ENCODE measurements around the gene MTHFR. TPM values are rescaled to one million over a fixed set of nuclear protein-coding genes. Genes with fewer than 3 reads are reported as not detected.

The MTHFR gene
- total RNA-seq, 2 donors from 2014 or later, result 26.4 to 30.1 TPM

GRCh38 chr1:11784256-11784992, 21.3 kb downstream of the MTHFR start:
- no peaks in the 10 kb centered on the region for H3K27me3 ChIP-seq

GRCh38 chr1:11783556-11783955, 22.2 kb downstream of the MTHFR start:
- Histone ChIP-seq H3K9me3 (no peaks in the 10 kb centered on the region), H3K4me3 (no peak overlapping the region), H3K36me3 (replicated peaks in 1 of 2; ENCODE audit: insufficient read depth in 1 of 2, low read depth in 2 of 2) (no peaks in the 10 kb centered on the region), H3K27ac (no peak overlapping the region), H3K27me3 (no peaks in the 10 kb centered on the region), H3K4me1 (peaks cover 30% of the 10 kb centered on the region)
- ATAC-seq, result no peak
- TF ChIP-seq POLR2A (IDR thresholded peaks at IDR 0.05), result no peak
- no peak for TF ChIP-seq CTCF (IDR thresholded peaks at IDR 0.05)
- intact Hi-C loops (cut with DNase I), result no loop called here
- 79 to 85% methylated on average over 6 of the region's 6 CpGs for WGBS, 2 donors
- DNase-seq, result no peak

More at GRCh38 chr1:11784256-11784992, 21.3 kb downstream of the MTHFR start:
- no peak overlapping the region for H3K4me3 ChIP-seq
- TF ChIP-seq CTCF (IDR thresholded peaks at IDR 0.05) (no peak), POLR2A (IDR thresholded peaks at IDR 0.05) (no peak)
- H3K27ac ChIP-seq, result peak overlapping the region in 1 of 4 donors; percentile 10
- H3K4me1 ChIP-seq, result peaks cover 35% of the 10 kb centered on the region
- intact Hi-C loops (cut with DNase I), result no loop called here
- no peaks in the 10 kb centered on the region for H3K9me3 ChIP-seq
- ATAC-seq (no peak), DNase-seq (no peak)
- H3K36me3 ChIP-seq (replicated peaks in 1 of 2; ENCODE audit: insufficient read depth in 1 of 2, low read depth in 2 of 2), result no peaks in the 10 kb centered on the region
- whole genome bisulfite sequencing, 2 donors, result 75 to 90% methylated on average over 6 to 21 of the region's 21 CpGs

GRCh38 chr1:11782127-11782708, 23.5 kb downstream of the MTHFR start:
- no peak for ATAC-seq
- Histone ChIP-seq H3K27ac (no peak overlapping the region), H3K4me3 (no peak overlapping the region), H3K36me3 (replicated peaks in 1 of 2; ENCODE audit: insufficient read depth in 1 of 2, low read depth in 2 of 2) (no peaks in the 10 kb centered on the region), H3K4me1 (peaks cover 18% of the 10 kb centered on the region), H3K9me3 (no peaks in the 10 kb centered on the region), H3K27me3 (no peaks in the 10 kb centered on the region)
- no peak for DNase-seq
- WGBS, 2 donors, result 76 to 92% methylated on average over 3 to 4 of the region's 6 CpGs
- TF ChIP-seq POLR2A (IDR thresholded peaks at IDR 0.05) (no peak), CTCF (IDR thresholded peaks at IDR 0.05) (no peak)
- intact Hi-C loops (cut with DNase I), result no loop called here

GRCh38 chr1:11781297-11781696, 24.5 kb downstream of the MTHFR start:
- Histone ChIP-seq H3K27ac (no peak overlapping the region), H3K36me3 (replicated peaks in 1 of 2; ENCODE audit: insufficient read depth in 1 of 2, low read depth in 2 of 2) (no peaks in the 10 kb centered on the region), H3K4me1 (peaks cover 12% of the 10 kb centered on the region), H3K27me3 (no peaks in the 10 kb centered on the region), H3K9me3 (no peaks in the 10 kb centered on the region), H3K4me3 (no peak overlapping the region)
- 83 to 94% methylated on average over 10 to 12 of the region's 12 CpGs for WGBS, 2 donors
- no peak for TF ChIP-seq POLR2A (IDR thresholded peaks at IDR 0.05)
- no peak for TF ChIP-seq CTCF (IDR thresholded peaks at IDR 0.05)
- intact Hi-C loops (cut with DNase I), result no loop called here
- no peak for ATAC-seq
- no peak for DNase-seq
